ENCODE data around the gene TRIM45. TPM values are rescaled to one million over a fixed set of nuclear protein-coding genes. Genes with fewer than 3 reads are reported as not detected.

The TRIM45 gene
- total RNA-seq, 1 donor from 2014 or later, result 2.5 TPM

- no peak overlapping the region for H3K27ac Mint-ChIP-seq (ENCODE audit: unreplicated experiment)
Measured at GRCh38 chr1:117068580-117068979, 53.0 kb downstream of the TRIM45 start.

GRCh38 chr1:117067533-117068370 is 53.8 kb downstream of the TRIM45 start:
- Histone ChIP-seq H3K79me2 (ENCODE audit: insufficient read depth, low read length) (peaks cover 7% of the 10 kb centered on the region), H4K20me1 (ENCODE audit: insufficient read depth, low read length) (no peaks in the 10 kb centered on the region), H3K4me1 (ENCODE audit: insufficient read depth, low read length) (peaks cover 9% of the 10 kb centered on the region), H3K36me3 (ENCODE audit: insufficient read depth, low read length) (no peaks in the 10 kb centered on the region), H3K27me3 (ENCODE audit: insufficient read depth, low read length) (no peaks in the 10 kb centered on the region), H3K4me2 (ENCODE audit: low read length) (no peak overlapping the region), H3K9me3 (ENCODE audit: insufficient read depth, low read depth, low read length) (no peaks in the 10 kb centered on the region), H3K27ac (ENCODE audit: low read depth, low read length) (no peak overlapping the region), H2AFZ (ENCODE audit: low read depth, low read length) (no peak overlapping the region), H3K9ac (ENCODE audit: low read length) (no peak overlapping the region), H3K4me3 (ENCODE audit: insufficient read depth, low read depth, low read length) (no peak overlapping the region)
- H3K9me3 Mint-ChIP-seq (ENCODE audit: unreplicated experiment), result no peaks in the 10 kb centered on the region
- DNase-seq (ENCODE audit: low read depth) (peak; percentile 33), FAIRE-seq (no peak)
- H3K36me3 Mint-ChIP-seq (ENCODE audit: low read depth, unreplicated experiment), result peaks cover 2% of the 10 kb centered on the region
- no peak overlapping the region for H3K27ac Mint-ChIP-seq (ENCODE audit: unreplicated experiment)
- peaks cover 9% of the 10 kb centered on the region for H3K4me1 Mint-ChIP-seq (ENCODE audit: low read depth, unreplicated experiment)
- H3K27me3 Mint-ChIP-seq (ENCODE audit: low read depth, unreplicated experiment), result no peaks in the 10 kb centered on the region
- TF ChIP-seq EZH2 (IDR thresholded peaks at IDR 0.05; ENCODE audit: insufficient read depth, low read length), result no peak
- TF ChIP-seq, protein P1, sequence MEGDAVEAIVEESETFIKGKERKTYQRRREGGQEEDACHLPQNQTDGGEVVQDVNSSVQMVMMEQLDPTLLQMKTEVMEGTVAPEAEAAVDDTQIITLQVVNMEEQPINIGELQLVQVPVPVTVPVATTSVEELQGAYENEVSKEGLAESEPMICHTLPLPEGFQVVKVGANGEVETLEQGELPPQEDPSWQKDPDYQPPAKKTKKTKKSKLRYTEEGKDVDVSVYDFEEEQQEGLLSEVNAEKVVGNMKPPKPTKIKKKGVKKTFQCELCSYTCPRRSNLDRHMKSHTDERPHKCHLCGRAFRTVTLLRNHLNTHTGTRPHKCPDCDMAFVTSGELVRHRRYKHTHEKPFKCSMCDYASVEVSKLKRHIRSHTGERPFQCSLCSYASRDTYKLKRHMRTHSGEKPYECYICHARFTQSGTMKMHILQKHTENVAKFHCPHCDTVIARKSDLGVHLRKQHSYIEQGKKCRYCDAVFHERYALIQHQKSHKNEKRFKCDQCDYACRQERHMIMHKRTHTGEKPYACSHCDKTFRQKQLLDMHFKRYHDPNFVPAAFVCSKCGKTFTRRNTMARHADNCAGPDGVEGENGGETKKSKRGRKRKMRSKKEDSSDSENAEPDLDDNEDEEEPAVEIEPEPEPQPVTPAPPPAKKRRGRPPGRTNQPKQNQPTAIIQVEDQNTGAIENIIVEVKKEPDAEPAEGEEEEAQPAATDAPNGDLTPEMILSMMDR (IDR thresholded peaks at IDR 0.05; ENCODE audit: insufficient read depth, low read depth, low read length), result peak; percentile 88
- no peak overlapping the region for H3K4me3 Mint-ChIP-seq (ENCODE audit: unreplicated experiment)

More at GRCh38 chr1:117068580-117068979, 53.0 kb downstream of the TRIM45 start:
- Histone ChIP-seq H3K9ac (ENCODE audit: low read length) (no peak overlapping the region), H3K9me3 (ENCODE audit: insufficient read depth, low read depth, low read length) (no peaks in the 10 kb centered on the region), H2AFZ (ENCODE audit: low read depth, low read length) (no peak overlapping the region), H3K36me3 (ENCODE audit: insufficient read depth, low read length) (no peaks in the 10 kb centered on the region), H3K27me3 (ENCODE audit: insufficient read depth, low read length) (no peaks in the 10 kb centered on the region), H3K4me3 (ENCODE audit: insufficient read depth, low read depth, low read length) (no peak overlapping the region), H3K27ac (ENCODE audit: low read depth, low read length) (no peak overlapping the region), H3K79me2 (ENCODE audit: insufficient read depth, low read length) (peaks cover 7% of the 10 kb centered on the region), H3K4me2 (ENCODE audit: low read length) (no peak overlapping the region), H3K4me1 (ENCODE audit: insufficient read depth, low read length) (peaks cover 9% of the 10 kb centered on the region), H4K20me1 (ENCODE audit: insufficient read depth, low read length) (no peaks in the 10 kb centered on the region)
- H3K4me1 Mint-ChIP-seq (ENCODE audit: low read depth, unreplicated experiment), result peaks cover 7% of the 10 kb centered on the region
- no peak for TF ChIP-seq EZH2 (IDR thresholded peaks at IDR 0.05; ENCODE audit: insufficient read depth, low read length)
- TF ChIP-seq, protein P1 (IDR thresholded peaks at IDR 0.05; ENCODE audit: insufficient read depth, low read depth, low read length), result no peak
- DNase-seq (ENCODE audit: low read depth) (no peak), FAIRE-seq (no peak)
- H3K4me3 Mint-ChIP-seq (ENCODE audit: unreplicated experiment), result no peak overlapping the region
- H3K27me3 Mint-ChIP-seq (ENCODE audit: low read depth, unreplicated experiment), result no peaks in the 10 kb centered on the region
- no peaks in the 10 kb centered on the region for H3K9me3 Mint-ChIP-seq (ENCODE audit: unreplicated experiment)
- peaks cover 2% of the 10 kb centered on the region for H3K36me3 Mint-ChIP-seq (ENCODE audit: low read depth, unreplicated experiment)

DNA sequence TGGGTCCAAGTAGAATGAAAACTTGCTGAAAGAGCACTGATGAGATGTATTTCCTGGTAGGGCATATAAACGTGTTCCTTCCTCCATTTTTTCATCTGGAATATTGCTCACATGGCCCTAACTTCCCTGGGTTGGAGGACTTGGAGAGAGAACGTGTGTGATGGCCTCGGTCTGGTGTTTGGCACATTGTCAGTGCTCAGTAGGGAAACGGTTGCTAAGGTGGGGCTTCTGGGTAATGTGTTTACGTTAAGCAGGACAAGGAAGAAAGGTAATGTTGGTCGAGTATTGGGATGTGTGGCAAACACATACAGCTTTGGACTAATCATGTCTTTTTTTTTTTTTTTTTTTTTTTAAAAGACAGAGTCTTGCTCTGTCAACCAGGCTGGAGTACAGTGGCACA is 55.2 kb downstream of the TRIM45 start:
- Histone ChIP-seq H3K9me3 (ENCODE audit: insufficient read depth, low read depth, low read length) (no peaks in the 10 kb centered on the region), H3K79me2 (ENCODE audit: insufficient read depth, low read length) (peaks cover 7% of the 10 kb centered on the region), H3K4me1 (ENCODE audit: insufficient read depth, low read length) (peaks cover 20% of the 10 kb centered on the region), H4K20me1 (ENCODE audit: insufficient read depth, low read length) (no peaks in the 10 kb centered on the region), H2AFZ (ENCODE audit: low read depth, low read length) (no peak overlapping the region), H3K4me2 (ENCODE audit: low read length) (no peak overlapping the region), H3K27ac (ENCODE audit: low read depth, low read length) (no peak overlapping the region), H3K4me3 (ENCODE audit: insufficient read depth, low read depth, low read length) (no peak overlapping the region), H3K27me3 (ENCODE audit: insufficient read depth, low read length) (no peaks in the 10 kb centered on the region), H3K36me3 (ENCODE audit: insufficient read depth, low read length) (no peaks in the 10 kb centered on the region), H3K9ac (ENCODE audit: low read length) (no peak overlapping the region)
- H3K27ac Mint-ChIP-seq (ENCODE audit: unreplicated experiment), result no peak overlapping the region
- TF ChIP-seq, protein P1 (IDR thresholded peaks at IDR 0.05; ENCODE audit: insufficient read depth, low read depth, low read length), result no peak
- no peak for TF ChIP-seq EZH2 (IDR thresholded peaks at IDR 0.05; ENCODE audit: insufficient read depth, low read length)
- DNase-seq (ENCODE audit: low read depth) (no peak), FAIRE-seq (no peak)
- no peaks in the 10 kb centered on the region for H3K27me3 Mint-ChIP-seq (ENCODE audit: low read depth, unreplicated experiment)
- no peaks in the 10 kb centered on the region for H3K9me3 Mint-ChIP-seq (ENCODE audit: unreplicated experiment)
- H3K4me1 Mint-ChIP-seq (ENCODE audit: low read depth, unreplicated experiment), result peaks cover 20% of the 10 kb centered on the region
- no peak overlapping the region for H3K4me3 Mint-ChIP-seq (ENCODE audit: unreplicated experiment)
- peaks cover 2% of the 10 kb centered on the region for H3K36me3 Mint-ChIP-seq (ENCODE audit: low read depth, unreplicated experiment)

Data from astrocyte (in vitro differentiated cells and primary cell).